IMR-90 (cell line): ENCODE results near the gene HNRNPH2.

Source experiments
- BHLHE40 ChIP-seq: fragments of 150-350 bp; IDR thresholded peaks from 2 replicates; pipeline ENCODE4 v1.6.1; 2016; ENCODE audit warnings: mild to moderate bottlenecking, low read depth, low read length
- CEBPB ChIP-seq: IDR thresholded peaks from 2 replicates; pipeline ENCODE4 v1.6.1; 2012; ENCODE audit warnings: low read depth, low read length, improper control_type of control experiment
- FOS ChIP-seq: fragments of 150-350 bp; IDR thresholded peaks from 2 replicates; pipeline ENCODE4 v1.6.1; 2016; ENCODE audit warnings: low read depth, low read length
- MAFK ChIP-seq: IDR thresholded peaks from 2 replicates; pipeline ENCODE4 v1.6.1; 2012; ENCODE audit warnings: low read depth, low read length, improper control_type of control experiment
- MAZ ChIP-seq: IDR thresholded peaks from 2 replicates; pipeline ENCODE4 v1.6.1; 2012; ENCODE audit warnings: low read depth, mild to moderate bottlenecking, low read length, improper control_type of control experiment, moderate library complexity, borderline replicate concordance
- MXI1 ChIP-seq: IDR thresholded peaks from 2 replicates; pipeline ENCODE4 v1.6.1; 2012; ENCODE audit warnings: low read depth, mild to moderate bottlenecking, low read length, moderate library complexity, borderline replicate concordance
- POLR2A ChIP-seq: IDR thresholded peaks from 2 replicates; pipeline ENCODE4 v1.6.1; 2012; ENCODE audit warnings: mild to moderate bottlenecking, low read depth, low read length
- RAD21 ChIP-seq: IDR thresholded peaks from 2 replicates; pipeline ENCODE4 v1.6.1; 2012; ENCODE audit warnings: low read length, improper control_type of control experiment
- RCOR1 ChIP-seq: IDR thresholded peaks from 2 replicates; pipeline ENCODE4 v1.6.1; 2012; ENCODE audit warnings: mild to moderate bottlenecking, low read length, improper control_type of control experiment; ENCODE audit not compliant: insufficient replicate concordance
- RFX5 ChIP-seq: IDR thresholded peaks from 2 replicates; pipeline ENCODE4 v1.8.0; 2012; ENCODE audit warnings: low read depth, mild to moderate bottlenecking, low read length, moderate library complexity
- TF ChIP-seq, protein P1 (sequence below): conservative IDR thresholded peaks from 2 replicates; pipeline ENCODE4 v1.5.1; 2012; ENCODE audit warnings: mild to moderate bottlenecking, low read depth, low read length, improper control_type of control experiment
- TF ChIP-seq, protein P2 (sequence below): fragments of 150-350 bp; IDR thresholded peaks from 2 replicates; pipeline ENCODE4 v1.6.1; 2017; ENCODE audit warnings: mild to moderate bottlenecking, antibody characterized with exemption, low read length, low read depth
- TF ChIP-seq, protein P3 (sequence below): fragments of 150-350 bp; IDR thresholded peaks from 2 replicates; pipeline ENCODE4 v1.6.1; 2016; ENCODE audit warnings: low read depth, mild to moderate bottlenecking, low read length, moderate library complexity, borderline replicate concordance

DNA sequence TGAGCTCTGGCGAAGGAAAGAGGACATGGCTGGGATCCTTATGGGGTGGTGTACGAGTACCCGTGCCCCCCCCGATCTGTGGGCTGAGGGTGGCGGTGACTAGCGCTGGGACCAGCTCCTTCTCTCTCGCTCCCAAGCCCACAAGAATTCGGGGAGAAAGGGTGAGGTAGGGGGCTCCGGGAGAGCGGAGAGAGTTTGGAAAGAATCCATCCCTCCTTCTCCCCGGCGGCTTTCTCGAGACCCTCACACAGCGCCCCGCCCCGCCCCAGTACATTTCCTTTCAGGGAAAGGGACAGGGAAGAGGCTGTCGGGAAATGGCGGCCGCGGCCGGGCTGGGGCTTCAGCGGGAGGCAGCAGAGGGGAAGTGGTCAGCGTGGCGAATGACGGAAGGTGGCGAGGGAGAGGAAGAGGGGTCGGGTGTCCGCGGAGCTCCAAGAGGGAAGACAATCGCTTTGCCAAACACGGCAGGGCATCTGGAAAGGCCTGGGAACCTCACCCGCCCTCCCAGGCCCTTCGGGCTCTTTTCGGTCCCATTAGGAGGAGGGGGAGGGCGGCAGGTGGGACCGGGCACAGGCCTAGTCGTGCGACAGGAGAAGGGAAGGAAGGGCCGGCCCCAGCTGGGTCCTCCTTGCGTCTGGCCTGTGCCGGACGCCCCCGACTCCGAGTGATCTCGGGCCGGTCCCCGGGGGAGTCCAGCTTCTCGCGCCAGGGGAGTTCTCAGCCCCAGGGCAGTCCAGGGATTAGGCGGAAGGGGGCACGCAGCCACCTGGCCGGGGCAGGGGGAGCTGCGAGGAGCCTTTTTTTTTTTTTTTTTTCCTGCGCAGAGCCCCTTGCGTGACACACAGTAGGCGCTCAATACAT is 10.2 kb downstream of the HNRNPH2 start:
- TF ChIP-seq, protein P1, sequence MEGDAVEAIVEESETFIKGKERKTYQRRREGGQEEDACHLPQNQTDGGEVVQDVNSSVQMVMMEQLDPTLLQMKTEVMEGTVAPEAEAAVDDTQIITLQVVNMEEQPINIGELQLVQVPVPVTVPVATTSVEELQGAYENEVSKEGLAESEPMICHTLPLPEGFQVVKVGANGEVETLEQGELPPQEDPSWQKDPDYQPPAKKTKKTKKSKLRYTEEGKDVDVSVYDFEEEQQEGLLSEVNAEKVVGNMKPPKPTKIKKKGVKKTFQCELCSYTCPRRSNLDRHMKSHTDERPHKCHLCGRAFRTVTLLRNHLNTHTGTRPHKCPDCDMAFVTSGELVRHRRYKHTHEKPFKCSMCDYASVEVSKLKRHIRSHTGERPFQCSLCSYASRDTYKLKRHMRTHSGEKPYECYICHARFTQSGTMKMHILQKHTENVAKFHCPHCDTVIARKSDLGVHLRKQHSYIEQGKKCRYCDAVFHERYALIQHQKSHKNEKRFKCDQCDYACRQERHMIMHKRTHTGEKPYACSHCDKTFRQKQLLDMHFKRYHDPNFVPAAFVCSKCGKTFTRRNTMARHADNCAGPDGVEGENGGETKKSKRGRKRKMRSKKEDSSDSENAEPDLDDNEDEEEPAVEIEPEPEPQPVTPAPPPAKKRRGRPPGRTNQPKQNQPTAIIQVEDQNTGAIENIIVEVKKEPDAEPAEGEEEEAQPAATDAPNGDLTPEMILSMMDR: no peak
- TF ChIP-seq RAD21 (no peak), RFX5 (no peak), POLR2A (no peak; the same call in 1 of the 2 replicates), RCOR1 (no peak), BHLHE40 (no peak), CEBPB (no peak), FOS (no peak), MAFK (no peak), MXI1 (no peak), MAZ (no peak)
- TF ChIP-seq, protein P2, sequence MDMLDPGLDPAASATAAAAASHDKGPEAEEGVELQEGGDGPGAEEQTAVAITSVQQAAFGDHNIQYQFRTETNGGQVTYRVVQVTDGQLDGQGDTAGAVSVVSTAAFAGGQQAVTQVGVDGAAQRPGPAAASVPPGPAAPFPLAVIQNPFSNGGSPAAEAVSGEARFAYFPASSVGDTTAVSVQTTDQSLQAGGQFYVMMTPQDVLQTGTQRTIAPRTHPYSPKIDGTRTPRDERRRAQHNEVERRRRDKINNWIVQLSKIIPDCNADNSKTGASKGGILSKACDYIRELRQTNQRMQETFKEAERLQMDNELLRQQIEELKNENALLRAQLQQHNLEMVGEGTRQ: no peak
- TF ChIP-seq, protein P3, sequence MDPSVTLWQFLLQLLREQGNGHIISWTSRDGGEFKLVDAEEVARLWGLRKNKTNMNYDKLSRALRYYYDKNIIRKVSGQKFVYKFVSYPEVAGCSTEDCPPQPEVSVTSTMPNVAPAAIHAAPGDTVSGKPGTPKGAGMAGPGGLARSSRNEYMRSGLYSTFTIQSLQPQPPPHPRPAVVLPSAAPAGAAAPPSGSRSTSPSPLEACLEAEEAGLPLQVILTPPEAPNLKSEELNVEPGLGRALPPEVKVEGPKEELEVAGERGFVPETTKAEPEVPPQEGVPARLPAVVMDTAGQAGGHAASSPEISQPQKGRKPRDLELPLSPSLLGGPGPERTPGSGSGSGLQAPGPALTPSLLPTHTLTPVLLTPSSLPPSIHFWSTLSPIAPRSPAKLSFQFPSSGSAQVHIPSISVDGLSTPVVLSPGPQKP: no peak
